Stimulated activated CD8-positive, alpha-beta memory T cell treated with anti-CD3 and anti-CD28 coated beads, Interleukin-12 subunit alpha, Interleukin-12 subunit beta, amount 100 ng/mL, for 24 hours (primary cell): Measurements from ENCODE around the gene SMARCA5.
"Not testable (repeated sequence)": the region's sequence is repeated elsewhere in the genome, so short reads cannot be mapped to it uniquely, and the experiment has no call there.

ENCODE experiments used
- DNase-seq: peaks from one replicate; pipeline ENCODE4 v3.0.0-alpha.2; 2020; ENCODE audit errors: extremely low read depth

The SMARCA5 gene, protein sequence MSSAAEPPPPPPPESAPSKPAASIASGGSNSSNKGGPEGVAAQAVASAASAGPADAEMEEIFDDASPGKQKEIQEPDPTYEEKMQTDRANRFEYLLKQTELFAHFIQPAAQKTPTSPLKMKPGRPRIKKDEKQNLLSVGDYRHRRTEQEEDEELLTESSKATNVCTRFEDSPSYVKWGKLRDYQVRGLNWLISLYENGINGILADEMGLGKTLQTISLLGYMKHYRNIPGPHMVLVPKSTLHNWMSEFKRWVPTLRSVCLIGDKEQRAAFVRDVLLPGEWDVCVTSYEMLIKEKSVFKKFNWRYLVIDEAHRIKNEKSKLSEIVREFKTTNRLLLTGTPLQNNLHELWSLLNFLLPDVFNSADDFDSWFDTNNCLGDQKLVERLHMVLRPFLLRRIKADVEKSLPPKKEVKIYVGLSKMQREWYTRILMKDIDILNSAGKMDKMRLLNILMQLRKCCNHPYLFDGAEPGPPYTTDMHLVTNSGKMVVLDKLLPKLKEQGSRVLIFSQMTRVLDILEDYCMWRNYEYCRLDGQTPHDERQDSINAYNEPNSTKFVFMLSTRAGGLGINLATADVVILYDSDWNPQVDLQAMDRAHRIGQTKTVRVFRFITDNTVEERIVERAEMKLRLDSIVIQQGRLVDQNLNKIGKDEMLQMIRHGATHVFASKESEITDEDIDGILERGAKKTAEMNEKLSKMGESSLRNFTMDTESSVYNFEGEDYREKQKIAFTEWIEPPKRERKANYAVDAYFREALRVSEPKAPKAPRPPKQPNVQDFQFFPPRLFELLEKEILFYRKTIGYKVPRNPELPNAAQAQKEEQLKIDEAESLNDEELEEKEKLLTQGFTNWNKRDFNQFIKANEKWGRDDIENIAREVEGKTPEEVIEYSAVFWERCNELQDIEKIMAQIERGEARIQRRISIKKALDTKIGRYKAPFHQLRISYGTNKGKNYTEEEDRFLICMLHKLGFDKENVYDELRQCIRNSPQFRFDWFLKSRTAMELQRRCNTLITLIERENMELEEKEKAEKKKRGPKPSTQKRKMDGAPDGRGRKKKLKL

DNA sequence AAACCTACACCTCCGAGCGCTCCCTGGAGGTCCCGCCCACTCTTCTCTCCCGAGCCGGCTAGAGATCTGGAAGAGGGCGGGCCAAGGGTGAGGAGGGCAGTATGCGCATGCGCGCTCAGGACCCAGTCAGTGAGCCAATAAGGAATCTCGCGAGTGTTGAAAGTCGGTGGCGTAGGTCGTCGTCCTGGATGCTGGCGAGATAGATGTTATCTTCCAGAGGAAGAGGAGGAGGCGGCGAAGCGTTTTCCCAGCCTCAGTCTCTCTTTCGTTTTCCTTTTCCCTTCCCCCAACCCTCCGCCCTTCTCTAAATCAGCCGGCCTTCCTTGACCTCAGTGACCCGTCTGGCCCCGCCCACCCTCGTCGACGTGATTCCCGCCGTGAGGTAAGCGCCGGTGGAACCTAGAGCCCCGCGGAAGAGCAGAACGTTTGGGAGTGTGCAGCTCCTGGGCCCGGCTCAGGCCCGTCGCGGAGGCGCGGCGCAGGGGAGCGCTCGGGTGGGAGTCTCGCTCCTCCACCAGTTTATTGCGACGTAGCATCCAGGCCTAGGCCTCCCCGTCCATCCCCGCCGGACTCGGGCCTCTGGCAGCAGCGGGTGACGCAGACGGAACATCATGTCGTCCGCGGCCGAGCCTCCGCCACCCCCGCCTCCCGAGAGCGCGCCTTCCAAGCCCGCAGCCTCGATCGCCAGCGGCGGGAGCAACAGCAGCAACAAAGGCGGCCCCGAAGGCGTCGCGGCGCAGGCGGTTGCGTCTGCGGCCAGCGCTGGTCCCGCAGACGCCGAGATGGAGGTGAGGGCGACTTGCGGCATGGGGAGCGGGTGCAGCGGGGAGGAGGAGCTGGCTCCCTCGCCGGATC is at the start of gene SMARCA5:
Gene SMARCA5, plus strand, starts transcription at position 389 of the 855 bp plus-strand sequence. Its CDS starts 223 bp downstream, at position 612.
- DNase-seq: peak; percentile 92

DNA sequence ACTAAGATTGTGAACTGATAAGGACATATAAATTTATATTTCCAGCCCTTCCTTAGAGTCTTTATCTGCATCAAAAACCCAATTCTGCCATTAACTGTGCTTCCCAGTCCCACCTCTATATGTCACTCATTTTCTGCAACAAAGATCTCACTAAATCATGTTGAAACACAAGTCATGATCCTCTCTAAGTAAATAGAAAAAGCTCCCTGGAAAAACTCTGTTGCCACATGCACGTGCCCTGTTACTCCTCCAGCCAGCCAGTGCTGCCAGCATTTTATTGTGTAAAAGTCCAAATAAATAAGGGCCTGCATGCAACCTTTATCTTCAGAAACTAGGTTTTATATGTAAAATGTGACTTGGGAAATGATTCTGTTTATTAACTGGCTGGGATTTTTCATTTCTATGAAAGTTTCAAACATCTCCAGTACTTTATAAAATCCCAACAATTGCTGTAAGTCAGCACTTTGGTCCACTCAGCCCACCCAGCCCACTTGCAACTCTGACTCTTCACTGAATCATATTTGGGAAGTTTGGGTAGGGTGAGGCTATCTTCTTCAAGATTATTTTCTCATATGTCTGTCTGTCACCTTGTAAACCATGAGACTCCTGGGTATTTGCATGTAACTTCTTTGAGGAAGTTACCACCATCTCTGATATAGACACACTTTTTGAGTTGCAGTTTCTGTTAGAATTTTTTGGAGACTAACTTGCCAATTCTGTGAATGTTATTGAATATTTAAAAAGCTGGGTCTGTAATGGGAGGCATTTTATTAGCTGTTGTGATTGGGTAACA is 40.0 kb upstream of the SMARCA5 start:
- DNase-seq: no peak

GRCh38 chr4:143477487-143477886 is 36.0 kb upstream of the SMARCA5 start:
- no peak for DNase-seq

DNA sequence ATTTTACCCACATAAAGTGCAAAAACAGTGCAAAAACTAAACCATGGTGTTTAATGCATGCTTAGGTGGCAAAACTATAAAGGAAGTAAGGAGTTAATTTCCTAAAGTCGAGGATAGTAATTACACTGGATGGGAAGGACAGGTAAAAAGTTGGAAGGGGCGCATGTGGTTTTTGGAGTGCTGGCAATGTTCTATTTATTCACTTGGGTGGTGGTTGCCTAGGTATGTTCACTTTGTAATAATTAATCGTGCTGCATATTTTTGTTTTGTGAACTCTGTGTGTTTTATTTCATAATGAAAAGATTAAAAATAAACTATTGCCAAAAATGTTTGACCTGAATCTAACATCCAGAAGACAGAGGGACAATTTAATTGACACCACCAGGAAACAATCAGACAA is 32.1 kb upstream of the SMARCA5 start:
- no peak for DNase-seq

- DNase-seq: no peak
Measured at GRCh38 chr4:143482840-143483239, 30.7 kb upstream of the SMARCA5 start.

GRCh38 chr4:143486314-143486713 is 27.2 kb upstream of the SMARCA5 start:
- DNase-seq: no peak

GRCh38 chr4:143488687-143489086 is 24.8 kb upstream of the SMARCA5 start:
- no peak for DNase-seq

DNA sequence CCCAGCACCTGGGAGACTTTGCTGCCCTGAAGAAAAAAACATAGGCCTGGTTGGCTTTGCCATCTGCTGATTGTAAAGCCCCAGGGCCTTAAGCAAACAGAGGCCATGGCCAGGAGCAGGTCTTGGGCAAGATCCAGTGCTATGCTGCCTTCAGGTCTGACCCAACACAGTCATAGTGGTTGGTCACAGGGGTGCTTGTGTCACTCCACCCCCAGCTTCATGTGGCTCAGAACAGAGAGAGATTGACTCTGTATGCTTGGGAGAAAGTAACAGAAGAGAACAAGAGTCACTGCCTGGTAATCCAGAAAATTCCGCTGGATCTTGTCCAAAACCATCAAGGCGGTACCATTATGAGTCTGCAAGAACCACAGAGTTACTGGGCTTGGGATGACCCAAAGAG is 24.4 kb upstream of the SMARCA5 start:
- no peak for DNase-seq

DNA sequence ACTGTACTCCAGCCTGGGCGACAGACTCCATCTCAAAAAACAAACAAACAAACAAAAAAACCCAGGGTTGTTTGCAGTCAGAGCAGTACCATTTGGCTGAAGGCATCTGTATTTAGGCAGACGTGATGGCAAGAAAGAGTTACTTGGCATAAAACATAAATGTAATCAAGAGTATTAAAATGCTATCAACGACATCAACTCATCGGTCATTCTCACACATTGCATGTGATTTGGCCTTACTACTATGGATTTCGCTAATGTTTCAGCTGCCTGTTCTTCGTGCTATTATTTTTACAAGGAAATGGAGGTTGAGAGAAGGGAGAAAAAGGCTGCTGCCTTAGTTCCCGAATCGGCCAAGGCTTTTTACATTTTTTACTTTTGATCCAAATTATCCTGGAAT is 15.5 kb upstream of the SMARCA5 start:
- no peak for DNase-seq

GRCh38 chr4:143502231-143502630 is 11.3 kb upstream of the SMARCA5 start:
- DNase-seq: no peak

DNA sequence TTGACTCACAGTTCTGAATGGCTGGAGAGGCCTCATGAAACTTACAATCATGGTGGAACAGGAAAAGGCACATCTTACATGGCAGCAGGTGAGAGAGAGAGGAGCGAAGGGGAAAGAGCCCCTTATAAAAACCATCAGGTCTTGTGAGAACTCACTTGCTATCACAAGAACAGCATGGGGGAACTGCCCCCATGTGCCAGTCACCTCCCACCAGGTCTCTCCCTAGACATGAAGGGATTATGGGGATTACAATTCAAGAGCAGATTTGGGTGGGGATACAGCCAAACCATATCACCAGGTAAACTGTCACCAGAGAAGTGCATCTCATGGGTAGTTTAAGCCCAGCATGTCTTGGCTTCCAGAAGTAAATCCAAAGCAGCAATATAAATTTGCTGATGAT is 7.5 kb upstream of the SMARCA5 start:
- DNase-seq: no peak

- no peak for DNase-seq
Measured at GRCh38 chr4:143511906-143512305, 1.6 kb upstream of the SMARCA5 start.

DNA sequence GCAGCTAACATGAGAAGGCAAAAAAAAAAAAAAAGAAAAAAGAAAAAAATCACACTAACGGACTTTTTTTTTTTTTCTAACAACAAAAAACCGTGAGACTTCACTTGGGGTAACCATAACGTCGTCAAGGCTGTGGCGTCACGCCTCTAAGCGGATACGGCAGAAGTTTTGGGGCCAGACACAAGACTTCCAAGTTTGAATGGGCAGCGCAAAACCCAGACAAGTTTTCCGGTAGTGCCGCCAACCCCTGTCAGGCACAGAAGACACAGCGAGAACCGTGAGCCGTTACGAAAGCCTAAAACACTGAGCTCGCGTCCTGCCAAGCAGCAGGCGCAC is 556 bp upstream of the SMARCA5 start:
- no peak for DNase-seq

- DNase-seq: no peak
Measured at GRCh38 chr4:143514169-143514495, 630 bp downstream of the SMARCA5 start.

DNA sequence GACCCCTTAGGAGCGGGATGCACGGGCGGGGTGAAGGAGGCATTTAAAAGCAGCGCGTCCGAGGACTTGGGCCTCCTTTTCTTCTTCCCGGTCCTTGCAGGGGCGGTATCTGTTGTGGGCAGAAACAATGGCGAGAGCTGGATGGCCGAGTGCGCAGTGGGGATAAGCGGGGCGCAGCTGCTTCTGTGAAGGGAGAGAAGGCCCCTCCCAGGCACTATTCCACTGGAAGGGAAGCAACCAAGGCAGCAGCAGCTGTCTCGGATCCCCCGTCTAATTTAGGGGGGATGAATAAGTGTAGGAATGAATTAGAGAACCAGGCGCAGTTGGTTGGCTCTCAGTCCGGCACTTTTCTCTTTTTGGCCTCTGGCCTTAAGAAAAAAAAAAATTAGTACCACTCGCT is 995 bp downstream of the SMARCA5 start:
- DNase-seq: no peak

DNA sequence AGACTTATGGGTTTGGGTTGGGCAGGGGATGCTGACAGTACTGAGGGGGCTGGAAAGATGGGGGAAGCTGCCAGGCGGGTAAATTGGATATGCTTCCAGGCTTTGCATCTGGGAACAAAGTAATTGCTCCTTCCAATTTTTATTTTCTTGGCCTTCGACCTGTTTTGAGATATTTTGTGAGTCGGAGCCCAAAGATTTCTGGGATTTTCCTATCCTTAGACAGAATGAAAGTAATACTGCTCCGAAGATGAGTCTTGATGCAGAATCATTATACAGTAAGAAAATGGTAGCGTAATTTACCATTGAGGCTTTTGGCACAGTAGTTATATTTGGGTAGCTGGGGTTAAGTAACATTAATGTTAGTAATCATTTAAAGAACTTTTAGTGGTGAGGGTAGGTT is 1.4 kb downstream of the SMARCA5 start:
- DNase-seq: no peak

GRCh38 chr4:143515905-143516304 is 2.4 kb downstream of the SMARCA5 start:
- no peak for DNase-seq

- no peak for DNase-seq
Measured at GRCh38 chr4:143517764-143518163, 4.3 kb downstream of the SMARCA5 start.

DNA sequence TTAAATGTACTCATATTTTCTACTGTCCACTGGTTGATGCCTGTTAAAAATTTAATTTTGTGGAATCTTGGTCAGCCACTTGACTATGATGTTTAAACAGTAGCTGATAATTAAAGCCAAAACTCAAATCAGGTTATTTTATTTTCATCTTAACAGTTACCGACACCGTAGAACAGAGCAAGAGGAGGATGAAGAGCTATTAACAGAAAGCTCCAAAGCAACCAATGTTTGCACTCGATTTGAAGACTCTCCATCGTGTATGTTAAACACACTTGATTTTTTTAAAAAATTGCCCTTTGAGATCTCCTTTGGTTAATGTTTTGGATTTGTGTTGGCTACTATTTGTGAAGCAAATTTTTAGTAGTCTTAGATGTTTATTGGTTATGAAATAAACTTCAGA is 10.7 kb downstream of the SMARCA5 start:
- DNase-seq: no peak

GRCh38 chr4:143528046-143528445 is 14.5 kb downstream of the SMARCA5 start:
- not testable (repeated sequence) for DNase-seq

- no peak for DNase-seq
Measured at GRCh38 chr4:143531380-143531779, 17.9 kb downstream of the SMARCA5 start.
